Caco-2 (cell line): ENCODE measurements around the gene CLSTN2. TPM values are rescaled to one million over a fixed set of nuclear protein-coding genes. Genes with fewer than 3 reads are reported as not detected.

Source experiments
- BruUV-seq: library from RNA; stranded (reverse); fragments of 400-500 nt; replicated peaks from 2 replicates; lab custom pipeline; 2021; lab: Mats Ljungman, UMichigan
- CTCF ChIA-PET: fragments of 300-600 bp; sonication (Branson Sonifier 250); formaldehyde crosslinking; loops from one replicate; lab custom pipeline; 2022; ENCODE audit warnings: antibody characterized with exemption; lab: Charles Lee
- POLR2A ChIA-PET: fragments of 300-600 bp; sonication (Branson Sonifier 250); formaldehyde crosslinking; loops from one replicate; lab custom pipeline; 2022; ENCODE audit warnings: antibody characterized with exemption; lab: Charles Lee
- DNase-seq, 2 experiments: peaks; one replicate each; pipeline versions ENCODE4 v3.0.0 to v3.0.0-alpha.2; 2020 to 2022
- H3K27me3 ChIP-seq: replicated peaks from 2 replicates; pipeline ENCODE4 v1.6.0; 2011; ENCODE audit warnings: low read length; ENCODE audit not compliant: control insufficient read depth, insufficient read depth
- H3K36me3 ChIP-seq: 2 replicates; pipeline ENCODE4 v1.5.1; 2011; ENCODE audit warnings: low read length; ENCODE audit not compliant: control insufficient read depth, insufficient read depth
- H3K4me1 ChIP-seq: fragments of 250-450 bp; sonication (Bioruptor Pico); 2 replicates; pipeline ENCODE4 v1.5.1; 2020; ENCODE audit warnings: mild to moderate bottlenecking
- H3K4me3 ChIP-seq: 2 replicates; pipeline ENCODE4 v1.5.1; 2011; ENCODE audit warnings: low read depth, mild to moderate bottlenecking, control low read depth, low read length
- H3K9me3 ChIP-seq: fragments of 250-450 bp; sonication (Bioruptor Pico); 2 replicates; pipeline ENCODE4 v1.5.1; 2020; ENCODE audit warnings: mild to moderate bottlenecking, moderate library complexity
- H3K27ac Mint-ChIP-seq: one replicate; pipeline ENCODE4 v1.8.0; 2022; ENCODE audit warnings: mixed read lengths; ENCODE audit not compliant: unreplicated experiment
- H3K27me3 Mint-ChIP-seq: one replicate; pipeline ENCODE4 v1.8.0; 2022; ENCODE audit warnings: mixed read lengths; ENCODE audit not compliant: insufficient read depth, unreplicated experiment
- H3K36me3 Mint-ChIP-seq: one replicate; pipeline ENCODE4 v1.8.0; 2022; ENCODE audit warnings: mild to moderate bottlenecking, mixed read lengths; ENCODE audit not compliant: insufficient read depth, unreplicated experiment
- H3K4me1 Mint-ChIP-seq: one replicate; pipeline ENCODE4 v1.8.0; 2022; ENCODE audit warnings: low read depth, mixed read lengths; ENCODE audit not compliant: unreplicated experiment
- H3K4me3 Mint-ChIP-seq: one replicate; pipeline ENCODE4 v1.8.0; 2022; ENCODE audit warnings: mild to moderate bottlenecking, moderate library complexity, mixed read lengths; ENCODE audit not compliant: unreplicated experiment
- H3K9me3 Mint-ChIP-seq: one replicate; pipeline ENCODE4 v1.8.0; 2022; ENCODE audit warnings: mixed read lengths; ENCODE audit not compliant: unreplicated experiment
- intact Hi-C: fragments of 100-400 bp; cut with micrococcal nuclease; formaldehyde crosslinking; loops from one replicate; pipeline ENCODE4 v1.10.0; 2022; ENCODE audit not compliant: unreplicated experiment
- total RNA-seq: library from RNA; stranded (reverse); gene quantifications from 2 replicates; pipeline ENCODE4 v1.2.3, GENCODE V29; 2022
- TF ChIP-seq, protein P1 (sequence below), 2 experiments: fragments of 200-600 bp in 1 of 2; IDR thresholded peaks; 1 replicate in 1 of 2; 2 replicates in 1 of 2; pipeline versions ENCODE4 v1.5.1 to v1.8.0; 2011 to 2022; ENCODE audit warnings: antibody characterized with exemption in 1 of 2, control low read depth in 1 of 2, inconsistent platforms in 1 of 2, low read depth in 1 of 2, low read length in 1 of 2, mild to moderate bottlenecking in 1 of 2, moderate library complexity in 1 of 2; ENCODE audit not compliant: insufficient read depth in 1 of 2, severe bottlenecking in 1 of 2, unreplicated experiment in 1 of 2

The CLSTN2 gene
- total RNA-seq, 1 experiment from 2014 or later = 26.1 TPM

GRCh38 chr3:140555666-140556065 is 620.7 kb downstream of the CLSTN2 start:
- intact Hi-C loops = no loop called here
- Mint-ChIP-seq H3K27ac (no peak overlapping the region), H3K9me3 (no peaks in the 10 kb centered on the region), H3K4me1 (no peaks in the 10 kb centered on the region), H3K4me3 (no peak overlapping the region), H3K27me3 (no peaks in the 10 kb centered on the region), H3K36me3 (no peaks in the 10 kb centered on the region)
- POLR2A ChIA-PET = no interaction called here
- CTCF ChIA-PET = no interaction called here
- TF ChIP-seq, protein P1, sequence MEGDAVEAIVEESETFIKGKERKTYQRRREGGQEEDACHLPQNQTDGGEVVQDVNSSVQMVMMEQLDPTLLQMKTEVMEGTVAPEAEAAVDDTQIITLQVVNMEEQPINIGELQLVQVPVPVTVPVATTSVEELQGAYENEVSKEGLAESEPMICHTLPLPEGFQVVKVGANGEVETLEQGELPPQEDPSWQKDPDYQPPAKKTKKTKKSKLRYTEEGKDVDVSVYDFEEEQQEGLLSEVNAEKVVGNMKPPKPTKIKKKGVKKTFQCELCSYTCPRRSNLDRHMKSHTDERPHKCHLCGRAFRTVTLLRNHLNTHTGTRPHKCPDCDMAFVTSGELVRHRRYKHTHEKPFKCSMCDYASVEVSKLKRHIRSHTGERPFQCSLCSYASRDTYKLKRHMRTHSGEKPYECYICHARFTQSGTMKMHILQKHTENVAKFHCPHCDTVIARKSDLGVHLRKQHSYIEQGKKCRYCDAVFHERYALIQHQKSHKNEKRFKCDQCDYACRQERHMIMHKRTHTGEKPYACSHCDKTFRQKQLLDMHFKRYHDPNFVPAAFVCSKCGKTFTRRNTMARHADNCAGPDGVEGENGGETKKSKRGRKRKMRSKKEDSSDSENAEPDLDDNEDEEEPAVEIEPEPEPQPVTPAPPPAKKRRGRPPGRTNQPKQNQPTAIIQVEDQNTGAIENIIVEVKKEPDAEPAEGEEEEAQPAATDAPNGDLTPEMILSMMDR (IDR thresholded peaks at IDR 0.05; ENCODE audit: insufficient read depth in 1 of 2, low read depth in 1 of 2, low read length in 1 of 2, severe bottlenecking in 1 of 2, unreplicated experiment in 1 of 2) = no peak
- Histone ChIP-seq H3K9me3 (no peaks in the 10 kb centered on the region), H3K27me3 (no peaks in the 10 kb centered on the region), H3K4me3 (no peak overlapping the region), H3K4me1 (no peaks in the 10 kb centered on the region; the same call in 1 of the 2 replicates), H3K36me3 (no peaks in the 10 kb centered on the region)
- BruUV-seq = no TSS peak
- DNase-seq = no peak

DNA sequence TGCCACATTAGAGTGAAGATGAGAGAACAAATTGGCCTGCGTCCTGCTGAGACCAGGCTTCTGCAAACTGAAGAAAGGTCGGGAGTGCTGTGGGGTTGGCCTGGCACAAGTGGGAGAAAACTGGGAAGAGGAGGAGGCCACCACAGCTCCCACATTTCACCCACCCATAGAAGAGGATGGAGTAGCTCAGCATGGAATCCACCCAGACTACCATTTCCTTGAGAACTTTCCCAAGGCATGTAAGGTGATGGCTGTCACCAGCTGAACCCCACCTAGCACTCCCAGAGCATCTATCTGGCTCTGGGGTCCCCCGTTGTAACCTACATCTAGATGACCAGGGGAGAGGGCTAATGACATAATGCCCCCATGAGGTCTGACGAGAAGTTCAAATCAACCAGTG is 622.5 kb downstream of the CLSTN2 start:
- ChIA-PET POLR2A (no interaction called here), CTCF (no interaction called here)
- H3K4me1 Mint-ChIP-seq = no peaks in the 10 kb centered on the region

DNA sequence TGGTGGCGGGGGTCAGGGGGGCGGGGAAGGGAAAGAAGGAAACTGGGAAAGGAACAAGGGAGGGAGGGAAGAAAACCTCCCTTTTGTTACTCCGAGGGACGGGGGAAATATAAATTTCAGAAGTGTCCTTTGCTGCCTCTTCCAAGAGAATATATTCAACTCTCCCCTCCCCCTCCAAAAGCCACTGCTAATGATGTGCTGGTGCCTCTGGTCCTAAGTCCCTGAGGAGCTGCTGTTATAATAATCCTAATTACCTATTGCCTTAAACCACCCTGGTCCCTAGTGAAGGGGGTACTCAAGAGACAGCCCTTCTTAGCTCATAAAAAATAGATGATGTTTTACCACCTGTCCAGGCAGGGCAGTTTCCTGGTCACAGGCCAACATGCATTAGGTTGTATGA is 624.6 kb downstream of the CLSTN2 start:
- BruUV-seq = no TSS peak
- Histone ChIP-seq H3K4me3 (no peak overlapping the region), H3K36me3 (no peaks in the 10 kb centered on the region), H3K9me3 (no peaks in the 10 kb centered on the region), H3K27me3 (no peaks in the 10 kb centered on the region), H3K4me1 (peaks cover 4% of the 10 kb centered on the region; the same call in 1 of the 2 replicates)
- H3K36me3 Mint-ChIP-seq = no peaks in the 10 kb centered on the region
- POLR2A ChIA-PET = no interaction called here
- H3K27ac Mint-ChIP-seq = no peak overlapping the region
- H3K4me3 Mint-ChIP-seq = no peak overlapping the region
- H3K27me3 Mint-ChIP-seq = no peaks in the 10 kb centered on the region
- intact Hi-C loops = no loop called here
- DNase-seq = no peak
- CTCF ChIA-PET = no interaction called here
- TF ChIP-seq, protein P1 (IDR thresholded peaks at IDR 0.05; ENCODE audit: insufficient read depth in 1 of 2, low read depth in 1 of 2, low read length in 1 of 2, severe bottlenecking in 1 of 2, unreplicated experiment in 1 of 2) = no peak
- no peaks in the 10 kb centered on the region for H3K4me1 Mint-ChIP-seq
- H3K9me3 Mint-ChIP-seq = peaks cover 9% of the 10 kb centered on the region

More for the DNA sequence above, 622.5 kb downstream of the CLSTN2 start:
- BruUV-seq = no TSS peak
- H3K27ac Mint-ChIP-seq = no peak overlapping the region
- Histone ChIP-seq H3K36me3 (no peaks in the 10 kb centered on the region), H3K9me3 (no peaks in the 10 kb centered on the region), H3K4me1 (no peaks in the 10 kb centered on the region; the same call in 1 of the 2 replicates), H3K27me3 (no peaks in the 10 kb centered on the region), H3K4me3 (no peak overlapping the region)
- DNase-seq = no peak
- H3K4me3 Mint-ChIP-seq = no peak overlapping the region
- H3K27me3 Mint-ChIP-seq = no peaks in the 10 kb centered on the region
- TF ChIP-seq, protein P1 (IDR thresholded peaks at IDR 0.05; ENCODE audit: insufficient read depth in 1 of 2, low read depth in 1 of 2, low read length in 1 of 2, severe bottlenecking in 1 of 2, unreplicated experiment in 1 of 2) = no peak
- H3K36me3 Mint-ChIP-seq = no peaks in the 10 kb centered on the region
- peaks cover 3% of the 10 kb centered on the region for H3K9me3 Mint-ChIP-seq
- intact Hi-C loops = no loop called here
